ENCODE results near the gene TMEM129.

The TMEM129 gene

DNA sequence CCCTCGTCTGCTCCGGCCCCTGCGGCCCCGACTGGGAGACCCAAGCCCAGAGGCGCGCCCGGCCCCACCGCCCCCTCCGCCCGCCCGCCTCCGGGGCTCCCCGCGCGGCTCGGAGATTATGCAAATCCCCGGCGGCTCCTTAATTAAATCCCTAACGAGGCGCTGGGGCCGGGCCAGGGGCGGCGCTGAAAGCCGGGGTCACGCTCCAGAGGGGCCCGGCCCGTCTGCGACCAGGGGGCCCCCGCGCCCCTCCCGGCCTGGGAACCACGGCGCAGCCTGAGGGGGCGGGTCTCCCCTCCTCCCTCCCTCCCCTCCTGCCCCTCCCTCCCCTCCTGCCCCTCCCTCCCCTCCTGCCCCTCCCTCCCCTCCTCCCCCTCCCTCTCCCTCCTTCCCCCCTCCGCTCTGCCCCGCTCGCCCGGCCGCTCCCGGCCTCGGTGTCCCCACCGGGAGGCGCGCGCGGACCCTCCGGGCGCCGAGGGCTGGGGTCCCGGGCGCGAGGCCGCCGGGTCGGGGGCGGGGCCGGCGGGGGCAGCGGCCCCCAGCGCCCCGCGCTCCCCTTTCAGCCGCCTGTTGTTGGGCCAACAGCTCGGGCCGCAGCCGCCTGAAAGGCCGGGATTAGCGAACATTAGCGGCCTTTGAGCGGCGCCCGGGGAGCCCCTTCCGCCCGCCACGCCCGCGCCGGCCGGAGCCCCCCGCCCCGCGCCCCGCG is 46.1 kb upstream of the TMEM129 start:
- DNase-seq (ENCODE audit: low read depth), result no peak
- peak overlapping the region; percentile 40 for H3K4me3 ChIP-seq (ENCODE audit: low read depth, low read length)
- TF ChIP-seq, protein P1, sequence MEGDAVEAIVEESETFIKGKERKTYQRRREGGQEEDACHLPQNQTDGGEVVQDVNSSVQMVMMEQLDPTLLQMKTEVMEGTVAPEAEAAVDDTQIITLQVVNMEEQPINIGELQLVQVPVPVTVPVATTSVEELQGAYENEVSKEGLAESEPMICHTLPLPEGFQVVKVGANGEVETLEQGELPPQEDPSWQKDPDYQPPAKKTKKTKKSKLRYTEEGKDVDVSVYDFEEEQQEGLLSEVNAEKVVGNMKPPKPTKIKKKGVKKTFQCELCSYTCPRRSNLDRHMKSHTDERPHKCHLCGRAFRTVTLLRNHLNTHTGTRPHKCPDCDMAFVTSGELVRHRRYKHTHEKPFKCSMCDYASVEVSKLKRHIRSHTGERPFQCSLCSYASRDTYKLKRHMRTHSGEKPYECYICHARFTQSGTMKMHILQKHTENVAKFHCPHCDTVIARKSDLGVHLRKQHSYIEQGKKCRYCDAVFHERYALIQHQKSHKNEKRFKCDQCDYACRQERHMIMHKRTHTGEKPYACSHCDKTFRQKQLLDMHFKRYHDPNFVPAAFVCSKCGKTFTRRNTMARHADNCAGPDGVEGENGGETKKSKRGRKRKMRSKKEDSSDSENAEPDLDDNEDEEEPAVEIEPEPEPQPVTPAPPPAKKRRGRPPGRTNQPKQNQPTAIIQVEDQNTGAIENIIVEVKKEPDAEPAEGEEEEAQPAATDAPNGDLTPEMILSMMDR (conservative IDR thresholded peaks at IDR 0.05; ENCODE audit: low read depth, low read length), result no peak

DNA sequence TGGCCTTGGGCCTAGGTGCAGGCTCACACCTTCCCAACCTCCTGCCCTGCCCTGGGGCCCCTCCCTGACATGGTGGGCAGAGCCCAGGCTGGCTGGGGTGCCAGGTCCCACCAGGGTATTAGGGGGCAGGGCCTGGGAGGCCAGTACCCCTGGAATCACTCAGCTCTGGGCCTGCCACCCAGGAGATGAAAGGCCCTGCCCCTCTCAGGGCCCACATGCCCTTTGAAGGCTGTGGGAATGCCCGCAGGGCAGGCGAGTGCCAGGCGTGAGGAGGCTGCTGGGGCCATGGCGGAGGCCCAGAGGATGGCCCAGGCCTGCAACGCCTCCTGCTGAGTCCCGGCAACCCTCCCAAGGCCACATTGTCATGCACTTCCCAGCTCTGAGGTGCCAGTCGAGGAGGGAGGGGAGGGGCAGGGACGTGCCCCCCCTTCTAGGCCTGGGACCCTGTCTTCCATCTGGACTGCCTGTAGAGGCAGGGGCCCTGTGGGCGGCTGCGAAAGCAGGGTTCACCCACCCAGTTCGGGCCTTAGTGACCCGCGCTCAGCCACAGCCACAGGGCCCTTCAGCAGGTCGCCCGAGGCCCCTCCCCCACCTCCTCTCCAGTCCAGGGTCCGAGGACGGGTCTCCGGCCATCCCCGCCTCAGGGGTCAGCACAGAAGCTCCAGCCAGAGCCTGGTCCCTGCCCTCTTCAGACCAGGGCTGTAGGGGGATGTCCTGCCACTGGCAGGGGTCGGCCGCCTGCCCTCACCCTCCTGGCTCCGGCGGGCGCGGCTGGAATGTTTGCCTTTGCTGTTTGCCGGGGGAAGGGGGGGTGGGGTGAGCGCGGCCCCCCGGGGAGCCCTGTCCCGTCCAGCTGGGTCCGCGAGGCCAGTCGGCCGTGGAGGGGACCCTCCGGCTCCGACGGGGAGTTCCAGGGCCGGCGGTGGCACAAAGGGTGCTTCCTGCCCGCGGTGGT is 45.3 kb upstream of the TMEM129 start:
- no peak for DNase-seq (ENCODE audit: low read depth)
- TF ChIP-seq, protein P1 (conservative IDR thresholded peaks at IDR 0.05; ENCODE audit: low read depth, low read length), result no peak
- H3K4me3 ChIP-seq (ENCODE audit: low read depth, low read length), result peak overlapping the region; percentile 40

DNA sequence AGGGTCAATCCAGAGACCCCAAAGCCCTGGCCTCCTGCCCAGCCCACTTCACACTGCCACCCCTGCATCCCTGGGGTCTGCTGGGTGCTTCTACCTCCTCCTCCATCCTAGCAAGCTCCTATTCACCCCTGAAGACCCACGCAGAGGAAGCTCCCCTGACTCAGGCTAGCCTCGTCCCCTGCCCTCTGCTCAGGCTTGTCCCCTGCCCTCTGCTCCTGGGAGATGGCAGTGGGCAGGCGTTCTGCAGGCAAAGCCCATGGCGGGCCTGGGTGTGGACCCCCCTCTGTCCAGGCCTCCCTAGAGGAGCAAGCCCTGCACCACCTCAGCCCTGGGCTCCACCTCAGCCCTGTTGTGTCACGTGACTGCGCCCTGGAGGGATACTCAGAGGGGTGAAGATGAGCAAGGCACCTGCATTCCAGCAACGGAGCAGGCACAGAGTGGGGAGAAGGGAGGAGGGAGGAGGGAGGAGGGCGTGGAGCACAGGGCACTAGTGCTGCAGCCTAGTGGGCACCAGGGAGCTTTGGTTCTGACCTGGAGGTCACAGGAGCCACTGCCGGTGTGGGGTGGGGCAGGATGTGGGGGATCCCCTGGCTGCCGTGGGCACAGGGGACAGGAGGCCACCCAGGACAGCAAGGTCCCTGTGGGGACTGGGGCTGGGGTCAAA is 44.4 kb upstream of the TMEM129 start:
- TF ChIP-seq, protein P1 (conservative IDR thresholded peaks at IDR 0.05; ENCODE audit: low read depth, low read length), result no peak
- no peak overlapping the region for H3K4me3 ChIP-seq (ENCODE audit: low read depth, low read length)
- DNase-seq (ENCODE audit: low read depth), result no peak

DNA sequence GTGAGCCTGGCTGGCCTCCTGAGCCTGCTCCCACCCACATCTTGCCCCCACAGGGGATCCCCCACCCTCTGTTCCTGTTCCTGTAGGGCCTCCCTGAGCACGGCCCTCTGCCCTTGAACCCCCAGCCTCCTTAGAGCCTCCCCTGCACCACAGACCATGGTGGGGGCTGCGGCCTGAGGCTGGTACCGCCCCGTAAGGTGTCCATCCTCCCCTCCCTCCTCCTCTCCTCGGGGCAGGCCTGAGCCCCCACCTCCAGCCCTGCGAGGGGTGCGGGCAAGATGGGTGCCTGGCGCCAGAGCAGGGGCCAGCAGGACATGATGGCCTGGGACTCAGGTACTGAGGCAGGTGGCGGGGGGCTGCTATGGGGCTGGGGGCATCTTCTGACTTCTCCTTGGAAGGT is 43.5 kb upstream of the TMEM129 start:
- TF ChIP-seq, protein P1 (conservative IDR thresholded peaks at IDR 0.05; ENCODE audit: low read depth, low read length), result no peak
- no peak for DNase-seq (ENCODE audit: low read depth)
- no peak overlapping the region for H3K4me3 ChIP-seq (ENCODE audit: low read depth, low read length)

DNA sequence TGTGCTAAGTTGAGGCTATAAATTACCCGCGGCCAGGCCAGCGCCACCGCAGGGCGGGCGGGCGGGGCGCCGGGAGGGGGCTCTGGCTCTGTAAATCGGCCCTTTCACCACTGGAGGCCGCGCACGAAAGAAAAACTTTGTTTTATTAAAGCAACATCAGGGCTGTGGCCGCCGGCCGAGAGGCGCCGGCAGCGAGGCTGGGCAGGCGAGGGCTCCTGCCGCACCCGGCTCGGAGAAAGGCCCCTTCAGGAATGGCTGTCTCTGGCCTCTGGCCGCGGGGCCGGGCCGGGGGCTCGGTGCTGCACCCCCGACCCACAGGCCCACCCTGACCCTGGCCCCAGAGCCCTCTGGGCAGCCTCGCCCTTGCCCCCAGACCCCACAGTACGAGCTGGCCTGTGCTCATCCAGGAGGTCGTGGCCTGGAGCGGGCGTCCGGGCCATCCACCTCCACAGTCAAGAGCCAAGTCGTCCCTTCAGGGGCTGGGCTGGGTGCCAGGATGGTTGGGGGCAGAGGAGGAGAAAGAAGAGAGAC is 42.5 kb upstream of the TMEM129 start:
- DNase-seq (ENCODE audit: low read depth), result peak; percentile 60
- H3K4me3 ChIP-seq (ENCODE audit: low read depth, low read length), result peak overlapping the region; percentile 22
- TF ChIP-seq, protein P1 (conservative IDR thresholded peaks at IDR 0.05; ENCODE audit: low read depth, low read length), result peak; percentile 28

DNA sequence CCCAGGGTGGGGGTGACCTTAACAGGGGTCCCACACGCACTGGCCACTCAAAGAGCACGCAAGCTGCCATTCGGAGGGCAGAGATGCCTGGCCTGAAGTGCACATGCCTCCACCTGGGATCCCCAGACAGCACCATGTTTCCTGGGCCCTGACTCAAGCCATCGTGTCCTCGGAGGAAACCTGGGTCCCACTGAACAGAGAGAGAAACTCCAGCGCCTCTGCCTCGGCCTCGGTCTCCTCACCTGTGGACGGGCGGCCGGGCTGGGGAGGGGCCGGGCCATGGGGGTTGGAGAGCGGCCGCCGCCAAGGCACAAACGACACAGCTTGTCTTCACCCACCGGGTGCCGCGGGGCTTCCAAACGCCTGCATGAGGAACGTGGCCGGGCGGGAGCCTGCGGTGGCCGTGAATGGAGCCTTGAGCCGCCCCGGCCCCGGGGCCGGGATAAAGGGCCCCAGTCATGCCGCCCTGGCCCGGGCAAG is 42.0 kb upstream of the TMEM129 start:
- H3K4me3 ChIP-seq (ENCODE audit: low read depth, low read length), result no peak overlapping the region
- DNase-seq (ENCODE audit: low read depth), result no peak

More for the DNA sequence above, 42.0 kb upstream of the TMEM129 start:
- TF ChIP-seq, protein P1 (conservative IDR thresholded peaks at IDR 0.05; ENCODE audit: low read depth, low read length), result no peak

All from choroid plexus epithelial cell (primary cell).